ENCODE measurements around the gene GDPD5.
"Not testable (repeated sequence)": the region's sequence is repeated elsewhere in the genome, so short reads cannot be mapped to it uniquely, and the experiment has no call there.

The GDPD5 gene

GRCh38 chr11:75430714-75431532 lies 94.8 kb downstream of the GDPD5 start:
- DNase-seq (ENCODE audit: low read depth in 2 of 3, low spot score in 2 of 3), result no peak

GRCh38 chr11:75429902-75430713 lies 95.6 kb downstream of the GDPD5 start:
- peak in 1 of 3 experiments; percentile 42 for DNase-seq (ENCODE audit: low read depth in 2 of 3, low spot score in 2 of 3)

DNA sequence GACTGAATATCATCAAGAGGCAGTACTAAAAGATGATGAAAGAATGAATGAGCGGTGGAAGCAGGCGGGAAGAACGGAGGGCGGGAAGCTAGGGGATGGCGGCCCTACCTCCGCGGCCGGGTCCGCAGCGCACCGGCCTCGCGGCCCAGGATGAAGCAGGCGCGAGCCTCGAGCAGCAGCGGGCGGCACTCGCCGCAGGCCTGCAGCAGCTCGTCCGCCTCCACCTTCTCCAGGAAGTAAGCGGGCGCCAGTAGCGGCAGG lies 96.2 kb downstream of the GDPD5 start:
- no peak for DNase-seq (ENCODE audit: low read depth in 2 of 3, low spot score in 2 of 3)

DNA sequence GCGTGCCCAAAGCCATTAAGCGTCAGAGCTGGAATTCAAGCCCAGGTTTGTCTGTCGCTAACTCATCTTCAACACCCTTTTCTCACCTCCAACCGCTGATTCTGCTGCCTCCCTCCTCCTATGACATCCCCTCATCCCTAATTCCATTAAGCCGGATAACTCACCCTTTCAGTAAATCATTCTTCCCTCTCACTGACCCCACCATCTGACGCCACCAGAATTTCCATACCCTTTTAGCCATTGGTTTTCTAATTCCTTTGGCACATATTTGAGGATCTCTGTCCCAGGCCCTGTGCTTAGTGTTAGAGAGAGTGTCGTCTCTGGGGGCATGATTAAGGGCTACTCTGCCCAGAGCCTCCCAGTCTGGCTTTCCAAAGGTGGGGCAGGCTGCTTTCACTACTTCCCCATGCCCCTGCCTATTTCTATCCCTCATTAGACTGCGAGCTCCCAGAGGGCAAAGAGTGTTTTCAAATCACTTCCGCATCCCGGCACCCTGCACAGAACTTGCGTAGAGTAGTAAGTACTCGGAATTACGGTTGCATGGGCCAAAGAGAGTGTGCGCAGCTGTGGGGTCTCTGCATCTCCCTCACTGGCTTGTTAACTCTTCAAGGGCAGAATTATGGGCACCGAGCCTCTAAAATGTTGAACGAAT lies 96.6 kb downstream of the GDPD5 start:
- DNase-seq (ENCODE audit: low read depth in 2 of 3, low spot score in 2 of 3), result no peak

- peak in 1 of 3 experiments; percentile 42 for DNase-seq (ENCODE audit: low read depth in 2 of 3, low spot score in 2 of 3)
Observed at GRCh38 chr11:75428281-75428724, 97.4 kb downstream of the GDPD5 start.

- no peak for DNase-seq (ENCODE audit: low read depth in 2 of 3, low spot score in 2 of 3)
Observed at GRCh38 chr11:75427181-75427580, 98.6 kb downstream of the GDPD5 start.

DNA sequence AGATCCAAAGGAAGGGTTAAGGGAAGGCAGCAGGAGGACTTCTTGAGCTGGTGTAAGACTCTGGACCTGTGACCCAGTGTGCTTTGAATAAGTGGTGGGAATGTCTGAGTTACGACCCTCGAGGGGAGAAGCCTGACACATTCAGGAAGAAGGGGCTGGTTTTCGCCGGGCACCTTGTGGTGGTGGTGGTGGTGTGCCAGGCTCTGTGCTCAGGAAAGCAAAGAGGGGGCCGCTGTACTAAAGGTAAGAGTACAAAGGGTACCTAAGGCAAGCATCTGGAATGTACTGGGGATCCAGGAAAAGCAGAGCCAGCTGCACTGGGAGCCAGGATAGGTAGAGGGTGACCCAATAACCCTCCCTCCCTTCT lies 99.0 kb downstream of the GDPD5 start:
- DNase-seq (ENCODE audit: low read depth in 2 of 3, low spot score in 2 of 3), result no peak

GRCh38 chr11:75425422-75425821 lies 100.3 kb downstream of the GDPD5 start:
- DNase-seq (ENCODE audit: low read depth in 2 of 3, low spot score in 2 of 3), result no peak

- DNase-seq (ENCODE audit: low read depth in 2 of 3, low spot score in 2 of 3), result no peak
Observed at GRCh38 chr11:75424396-75424795, 101.3 kb downstream of the GDPD5 start.

DNA sequence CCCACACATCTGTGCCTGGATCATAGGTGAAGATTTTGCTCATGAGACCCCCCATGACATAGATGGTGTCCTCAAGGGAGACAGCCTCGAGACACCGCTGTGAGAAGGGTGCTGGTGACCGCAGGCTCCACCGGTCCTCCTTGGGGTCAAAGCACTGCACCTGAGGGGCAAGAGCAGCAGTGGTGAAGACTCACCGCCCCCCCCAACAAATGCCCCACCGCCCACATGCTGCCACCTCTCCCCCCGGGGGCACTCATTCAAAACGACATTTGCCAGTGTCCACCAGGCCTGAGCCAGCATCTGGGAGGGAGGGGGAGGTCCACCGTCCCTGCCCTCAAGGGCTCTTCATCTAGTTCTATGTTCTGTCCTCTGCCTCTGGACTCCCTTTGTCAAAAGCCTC lies 102.0 kb downstream of the GDPD5 start:
- no peak for DNase-seq (ENCODE audit: low read depth in 2 of 3, low spot score in 2 of 3)

- DNase-seq (ENCODE audit: low read depth in 2 of 3, low spot score in 2 of 3), result no peak
Observed at GRCh38 chr11:75422248-75423231, 103.2 kb downstream of the GDPD5 start.

GRCh38 chr11:75421902-75422247 lies 103.9 kb downstream of the GDPD5 start:
- no peak for DNase-seq (ENCODE audit: low read depth in 2 of 3, low spot score in 2 of 3)

GRCh38 chr11:75421035-75421602 lies 104.6 kb downstream of the GDPD5 start:
- DNase-seq (ENCODE audit: low read depth in 2 of 3, low spot score in 2 of 3), result no peak

GRCh38 chr11:75420224-75421034 lies 105.3 kb downstream of the GDPD5 start:
- no peak for DNase-seq (ENCODE audit: low read depth in 2 of 3, low spot score in 2 of 3)

DNA sequence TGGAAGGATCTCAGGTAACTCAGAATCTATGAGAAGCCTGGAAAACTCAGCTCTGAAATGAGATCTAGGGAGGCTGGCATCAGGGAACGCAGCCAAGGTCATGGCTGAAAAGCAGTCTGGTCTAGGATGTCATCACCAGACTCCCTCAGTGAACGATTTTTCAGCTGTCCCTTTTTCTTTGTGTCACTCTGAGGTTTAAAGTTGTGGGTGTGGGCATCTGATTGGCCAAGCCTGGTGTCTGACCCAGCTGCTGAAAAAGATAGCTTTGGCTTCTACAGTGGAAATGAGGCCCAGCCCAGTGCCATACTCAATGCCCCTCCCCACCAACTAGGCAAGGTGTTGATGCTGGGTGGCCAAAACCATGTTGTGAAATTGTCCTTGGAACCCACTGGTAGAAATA lies 111.9 kb downstream of the GDPD5 start:
- DNase-seq (ENCODE audit: low read depth in 2 of 3, low spot score in 2 of 3), result no peak

GRCh38 chr11:75413146-75413545 lies 112.6 kb downstream of the GDPD5 start:
- not testable (repeated sequence) for DNase-seq (ENCODE audit: low read depth in 2 of 3, low spot score in 2 of 3)

GRCh38 chr11:75409971-75410370 lies 115.8 kb downstream of the GDPD5 start:
- DNase-seq (ENCODE audit: low read depth in 2 of 3, low spot score in 2 of 3), result not testable (repeated sequence)

DNA sequence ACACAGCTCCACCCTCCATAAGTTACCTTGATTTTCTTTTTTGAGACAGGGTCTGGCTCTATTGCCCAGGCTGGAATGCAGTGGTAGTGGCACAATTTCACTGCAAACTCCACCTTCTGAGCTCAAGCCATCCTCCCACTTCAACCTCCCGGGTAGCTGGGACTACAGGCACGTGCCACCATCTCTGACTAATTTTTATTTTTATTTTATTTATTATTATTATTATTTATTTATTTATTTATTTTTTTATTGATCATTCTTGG lies 116.9 kb downstream of the GDPD5 start:
- DNase-seq (ENCODE audit: low read depth in 2 of 3, low spot score in 2 of 3), result no peak

DNA sequence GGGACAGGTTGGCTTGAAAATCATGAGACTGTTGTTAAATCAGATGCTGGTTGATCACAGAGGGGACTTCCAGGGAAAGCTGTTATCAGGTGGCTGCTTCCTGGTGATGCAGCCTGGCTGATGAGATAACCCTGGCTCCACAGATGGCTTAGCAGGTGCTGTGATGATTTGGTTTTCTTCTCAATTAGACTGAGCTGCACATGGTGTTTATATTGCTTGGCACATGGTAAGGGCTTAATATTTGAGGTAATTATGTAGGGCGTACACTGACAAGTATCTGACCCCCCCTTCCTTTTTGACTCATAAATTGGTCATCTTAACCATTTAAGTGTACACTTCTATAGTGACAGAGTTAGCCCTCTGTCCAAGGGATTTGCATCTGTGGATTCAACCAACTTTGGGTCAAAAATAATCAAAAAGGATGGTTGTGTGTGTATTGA lies 119.4 kb downstream of the GDPD5 start:
- no peak for DNase-seq (ENCODE audit: low read depth in 2 of 3, low spot score in 2 of 3)
